ENCODE data around the gene GOLGA6C.

DNA sequence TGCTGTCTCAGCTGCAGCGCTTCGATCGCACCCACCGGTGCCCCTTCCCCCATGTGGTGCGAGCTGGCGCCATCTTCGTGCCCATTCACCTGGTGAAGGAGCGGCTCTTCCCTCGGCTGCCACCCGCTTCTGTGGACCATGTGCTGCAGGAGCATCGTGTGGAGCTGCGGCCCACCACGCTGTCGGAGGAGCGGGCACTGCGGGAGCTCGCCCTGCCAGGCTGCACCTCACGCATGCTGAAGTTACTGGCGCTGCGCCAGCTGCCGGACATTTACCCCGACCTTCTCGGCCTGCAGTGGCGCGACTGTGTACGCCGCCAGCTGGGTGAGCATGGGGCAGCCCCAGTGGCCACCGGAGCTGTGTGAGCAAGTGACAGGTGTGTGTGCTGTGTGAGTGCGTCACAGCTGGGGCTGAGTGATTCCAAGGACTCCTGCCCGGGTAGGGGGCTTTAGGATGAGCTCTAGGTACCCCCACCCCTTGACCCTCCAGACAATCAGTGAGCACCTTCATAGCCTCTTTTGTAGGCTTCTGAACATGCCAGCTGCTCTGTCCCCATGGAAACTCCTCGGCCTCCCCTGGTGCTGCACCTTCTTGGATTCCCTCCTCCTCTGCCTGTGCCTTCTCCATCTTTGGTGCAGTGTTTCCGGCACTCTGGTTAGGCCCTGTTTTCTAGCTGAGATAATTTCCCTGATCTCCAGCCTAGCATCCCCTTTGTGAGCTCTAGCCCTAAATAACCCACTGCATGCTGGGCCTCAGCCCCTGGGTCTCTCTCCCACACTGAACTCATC, 49.4 kb upstream of the GOLGA6C start:
- TF ChIP-seq, protein P1, sequence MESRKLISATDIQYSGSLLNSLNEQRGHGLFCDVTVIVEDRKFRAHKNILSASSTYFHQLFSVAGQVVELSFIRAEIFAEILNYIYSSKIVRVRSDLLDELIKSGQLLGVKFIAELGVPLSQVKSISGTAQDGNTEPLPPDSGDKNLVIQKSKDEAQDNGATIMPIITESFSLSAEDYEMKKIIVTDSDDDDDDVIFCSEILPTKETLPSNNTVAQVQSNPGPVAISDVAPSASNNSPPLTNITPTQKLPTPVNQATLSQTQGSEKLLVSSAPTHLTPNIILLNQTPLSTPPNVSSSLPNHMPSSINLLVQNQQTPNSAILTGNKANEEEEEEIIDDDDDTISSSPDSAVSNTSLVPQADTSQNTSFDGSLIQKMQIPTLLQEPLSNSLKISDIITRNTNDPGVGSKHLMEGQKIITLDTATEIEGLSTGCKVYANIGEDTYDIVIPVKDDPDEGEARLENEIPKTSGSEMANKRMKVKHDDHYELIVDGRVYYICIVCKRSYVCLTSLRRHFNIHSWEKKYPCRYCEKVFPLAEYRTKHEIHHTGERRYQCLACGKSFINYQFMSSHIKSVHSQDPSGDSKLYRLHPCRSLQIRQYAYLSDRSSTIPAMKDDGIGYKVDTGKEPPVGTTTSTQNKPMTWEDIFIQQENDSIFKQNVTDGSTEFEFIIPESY (IDR thresholded peaks at IDR 0.05; ENCODE audit: extremely low read depth, insufficient replicate concordance, low read length): no peak
- TF ChIP-seq, protein P2, sequence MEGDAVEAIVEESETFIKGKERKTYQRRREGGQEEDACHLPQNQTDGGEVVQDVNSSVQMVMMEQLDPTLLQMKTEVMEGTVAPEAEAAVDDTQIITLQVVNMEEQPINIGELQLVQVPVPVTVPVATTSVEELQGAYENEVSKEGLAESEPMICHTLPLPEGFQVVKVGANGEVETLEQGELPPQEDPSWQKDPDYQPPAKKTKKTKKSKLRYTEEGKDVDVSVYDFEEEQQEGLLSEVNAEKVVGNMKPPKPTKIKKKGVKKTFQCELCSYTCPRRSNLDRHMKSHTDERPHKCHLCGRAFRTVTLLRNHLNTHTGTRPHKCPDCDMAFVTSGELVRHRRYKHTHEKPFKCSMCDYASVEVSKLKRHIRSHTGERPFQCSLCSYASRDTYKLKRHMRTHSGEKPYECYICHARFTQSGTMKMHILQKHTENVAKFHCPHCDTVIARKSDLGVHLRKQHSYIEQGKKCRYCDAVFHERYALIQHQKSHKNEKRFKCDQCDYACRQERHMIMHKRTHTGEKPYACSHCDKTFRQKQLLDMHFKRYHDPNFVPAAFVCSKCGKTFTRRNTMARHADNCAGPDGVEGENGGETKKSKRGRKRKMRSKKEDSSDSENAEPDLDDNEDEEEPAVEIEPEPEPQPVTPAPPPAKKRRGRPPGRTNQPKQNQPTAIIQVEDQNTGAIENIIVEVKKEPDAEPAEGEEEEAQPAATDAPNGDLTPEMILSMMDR (IDR thresholded peaks at IDR 0.05 in 2 of 3, conservative IDR thresholded peaks at IDR 0.05 in 1 of 3; ENCODE audit: borderline replicate concordance in 1 of 3, insufficient read depth in 1 of 3, low read depth in 2 of 3, low read length in 2 of 3): no peak
- TF ChIP-seq POLR2A (IDR thresholded peaks at IDR 0.05; ENCODE audit: borderline replicate concordance, extremely low read depth, insufficient read depth, insufficient read length) (no peak), POLR2AphosphoS5 (IDR thresholded peaks at IDR 0.05; ENCODE audit: low read depth, low read length) (no peak), CEBPB (IDR thresholded peaks at IDR 0.05; ENCODE audit: low read depth) (no peak), EZH2phosphoT487 (IDR thresholded peaks at IDR 0.05; ENCODE audit: borderline replicate concordance) (no peak), EGR1 (IDR thresholded peaks at IDR 0.05; ENCODE audit: low read depth) (no peak)
